HCT116 (cell line): ENCODE data around the gene CHSY1.

Source experiments
- CTCF ChIP-seq, 3 experiments: fragments of 200-600 bp in 1 of 3; sonication (generic) in 1 of 3; IDR thresholded peaks in 2 of 3; conservative IDR thresholded peaks in 1 of 3; 2 replicates each; pipeline ENCODE4 v1.5.1; 2012 to 2017; ENCODE audit warnings: low read depth in 2 of 3, low read length in 2 of 3, antibody characterized with exemption in 1 of 3, borderline replicate concordance in 1 of 3, control low read depth in 1 of 3, mild to moderate bottlenecking in 1 of 3, mixed read lengths in 1 of 3, mixed run types in 1 of 3, moderate library complexity in 1 of 3; ENCODE audit not compliant: insufficient read depth in 1 of 3
- ELF1 ChIP-seq: IDR thresholded peaks from 2 replicates; pipeline ENCODE4 v1.6.1; 2012; ENCODE audit warnings: low read depth, borderline replicate concordance
- EZH2 ChIP-seq: fragments of 200-600 bp; sonication (generic); IDR thresholded peaks from 2 replicates; pipeline ENCODE4 v1.6.1; 2017; ENCODE audit warnings: antibody characterized with exemption, mixed run types
- EZH2phosphoT487 ChIP-seq: fragments of 200-600 bp; IDR thresholded peaks from 2 replicates; pipeline ENCODE4 v1.6.1; 2018; ENCODE audit warnings: antibody characterized with exemption, borderline replicate concordance
- MAX ChIP-seq: IDR thresholded peaks from 2 replicates; pipeline ENCODE4 v1.6.1; 2012
- POLR2A ChIP-seq: IDR thresholded peaks from 2 replicates; pipeline ENCODE4 v1.7.0; 2011; ENCODE audit warnings: borderline replicate concordance; ENCODE audit not compliant: insufficient read depth, insufficient read length; ENCODE audit errors: extremely low read depth
- POLR2AphosphoS5 ChIP-seq: IDR thresholded peaks from 2 replicates; pipeline ENCODE4 v1.6.1; 2011; ENCODE audit warnings: mild to moderate bottlenecking, low read depth, low read length, moderate library complexity
- REST ChIP-seq: IDR thresholded peaks from 2 replicates; pipeline ENCODE4 v1.6.1; 2012; ENCODE audit warnings: low read depth
- SP1 ChIP-seq: IDR thresholded peaks from 2 replicates; pipeline ENCODE4 v1.6.1; 2012; ENCODE audit warnings: low read depth
- TCF7L2 ChIP-seq: IDR thresholded peaks from 2 replicates; pipeline ENCODE4 v1.7.0; 2011; ENCODE audit warnings: borderline replicate concordance, inconsistent platforms; ENCODE audit not compliant: insufficient read depth, insufficient read length; ENCODE audit errors: extremely low read depth
- ZBTB33 ChIP-seq: IDR thresholded peaks from 2 replicates; pipeline ENCODE4 v1.6.1; 2011; ENCODE audit warnings: mild to moderate bottlenecking, low read length, moderate library complexity; ENCODE audit not compliant: insufficient replicate concordance; ENCODE audit errors: extremely low read depth

GRCh38 chr15:101243420-101243819, 8.4 kb downstream of the CHSY1 start:
- TF ChIP-seq POLR2A, result no peak
- TF ChIP-seq CTCF (IDR thresholded peaks at IDR 0.05 in 2 of 3, conservative IDR thresholded peaks at IDR 0.05 in 1 of 3; ENCODE audit: borderline replicate concordance in 1 of 3, insufficient read depth in 1 of 3, low read depth in 2 of 3, low read length in 2 of 3), result no peak
- TF ChIP-seq TCF7L2, result no peak
- no peak for TF ChIP-seq SP1
- TF ChIP-seq EZH2phosphoT487, result no peak
- TF ChIP-seq REST, result no peak
- TF ChIP-seq EZH2, result no peak
- no peak for TF ChIP-seq POLR2AphosphoS5
- no peak for TF ChIP-seq MAX
- TF ChIP-seq ELF1, result no peak
- no peak for TF ChIP-seq ZBTB33
